Trophoblast cell (in vitro differentiated cells and primary cell): Measurements from ENCODE around the gene USP47.
A peak's percentile ranks its signal among the peaks of the same experiment; 100 is the strongest.

ENCODE experiments used
- DNase-seq, 2 donors: peaks; one replicate each; pipeline ENCODE4 v3.0.0-alpha.2; 2016
- H2AFZ ChIP-seq: 2 replicates; pipeline ENCODE4 v1.6.1; 2013; ENCODE audit warnings: low read length, moderate library complexity, mild to moderate bottlenecking; ENCODE audit not compliant: insufficient read depth, poor library complexity
- H2AK5ac ChIP-seq: 2 replicates; pipeline ENCODE4 v1.6.1; 2013; ENCODE audit warnings: mild to moderate bottlenecking, low read length
- H2BK120ac ChIP-seq: 2 replicates; pipeline ENCODE4 v1.6.1; 2013; ENCODE audit warnings: low read length, mild to moderate bottlenecking, moderate library complexity; ENCODE audit not compliant: insufficient read depth, poor library complexity
- H2BK12ac ChIP-seq: 2 replicates; pipeline ENCODE4 v1.6.1; 2013; ENCODE audit warnings: mild to moderate bottlenecking, low read length, moderate library complexity
- H2BK5ac ChIP-seq: 2 replicates; pipeline ENCODE4 v1.6.1; 2013; ENCODE audit warnings: low read length, low read depth, moderate library complexity, mild to moderate bottlenecking; ENCODE audit not compliant: poor library complexity
- H3K14ac ChIP-seq: 2 replicates; pipeline ENCODE4 v1.6.1; 2013; ENCODE audit warnings: mild to moderate bottlenecking, low read length
- H3K18ac ChIP-seq: 2 replicates; pipeline ENCODE4 v1.6.1; 2013; ENCODE audit warnings: mild to moderate bottlenecking, low read length
- H3K23ac ChIP-seq: 2 replicates; pipeline ENCODE4 v1.6.1; 2013; ENCODE audit warnings: low read length
- H3K27ac ChIP-seq: 2 replicates; pipeline ENCODE4 v1.5.1; 2013; ENCODE audit warnings: low read depth, mild to moderate bottlenecking, inconsistent platforms, low read length, moderate library complexity
- H3K27me3 ChIP-seq: 2 replicates; pipeline ENCODE4 v1.6.1; 2013; ENCODE audit warnings: inconsistent platforms, mild to moderate bottlenecking, low read length, moderate library complexity; ENCODE audit not compliant: insufficient read depth
- H3K36me3 ChIP-seq, 2 experiments: 1 replicate in 1 of 2; 2 replicates in 1 of 2; pipeline ENCODE4 v1.6.1; 2013; ENCODE audit warnings: low read length in 2 of 2, mild to moderate bottlenecking in 2 of 2, moderate library complexity in 1 of 2; ENCODE audit not compliant: insufficient read depth in 2 of 2, control insufficient read depth in 1 of 2
- H3K4ac ChIP-seq: 2 replicates; pipeline ENCODE4 v1.6.1; 2013; ENCODE audit warnings: low read depth, mild to moderate bottlenecking, low read length, moderate library complexity
- H3K4me1 ChIP-seq, 2 experiments: 1 replicate in 1 of 2; 2 replicates in 1 of 2; pipeline ENCODE4 v1.6.1; 2013; ENCODE audit warnings: low read length in 2 of 2, mild to moderate bottlenecking in 2 of 2, moderate library complexity in 1 of 2; ENCODE audit not compliant: insufficient read depth in 2 of 2, control insufficient read depth in 1 of 2
- H3K4me2 ChIP-seq: 2 replicates; pipeline ENCODE4 v1.6.1; 2013; ENCODE audit warnings: inconsistent platforms, mild to moderate bottlenecking, low read length, moderate library complexity
- H3K4me3 ChIP-seq: 2 replicates; pipeline ENCODE4 v1.5.1; 2013; ENCODE audit warnings: mild to moderate bottlenecking, low read depth, low read length, inconsistent platforms
- H3K79me1 ChIP-seq: one replicate; pipeline ENCODE4 v1.6.1; 2013; ENCODE audit warnings: low read length
- H3K79me2 ChIP-seq: 2 replicates; pipeline ENCODE4 v1.6.1; 2013; ENCODE audit warnings: low read length, mild to moderate bottlenecking; ENCODE audit not compliant: control insufficient read depth, insufficient read depth, poor library complexity
- H3K9ac ChIP-seq: 2 replicates; pipeline ENCODE4 v1.6.1; 2013; ENCODE audit warnings: mild to moderate bottlenecking, low read length
- H3K9me3 ChIP-seq: 2 replicates; pipeline ENCODE4 v1.6.1; 2013; ENCODE audit warnings: low read depth, mild to moderate bottlenecking, control low read depth, inconsistent platforms, low read length; ENCODE audit not compliant: insufficient read depth
- H4K12ac ChIP-seq: 2 replicates; pipeline ENCODE4 v1.6.1; 2013; ENCODE audit warnings: low read depth, mild to moderate bottlenecking, low read length, moderate library complexity
- H4K8ac ChIP-seq: 2 replicates; pipeline ENCODE4 v1.6.1; 2013; ENCODE audit warnings: low read depth, mild to moderate bottlenecking, low read length, moderate library complexity
- H4K91ac ChIP-seq: one replicate; pipeline ENCODE4 v1.6.1; 2013; ENCODE audit warnings: low read depth, mild to moderate bottlenecking, low read length, moderate library complexity
- WGBS: extraction: QIAGEN DNeasy Blood & Tissue Kit; methylation state at CpG from one replicate; pipeline ENCODE4 v1.1.7; 2013; ENCODE audit warnings: missing lambda C conversion rate; ENCODE audit not compliant: insufficient read length, insufficient coverage; ENCODE audit errors: extremely low coverage; 5-methylcytosine and 5-hydroxymethylcytosine counted together

USP47 gene

DNA sequence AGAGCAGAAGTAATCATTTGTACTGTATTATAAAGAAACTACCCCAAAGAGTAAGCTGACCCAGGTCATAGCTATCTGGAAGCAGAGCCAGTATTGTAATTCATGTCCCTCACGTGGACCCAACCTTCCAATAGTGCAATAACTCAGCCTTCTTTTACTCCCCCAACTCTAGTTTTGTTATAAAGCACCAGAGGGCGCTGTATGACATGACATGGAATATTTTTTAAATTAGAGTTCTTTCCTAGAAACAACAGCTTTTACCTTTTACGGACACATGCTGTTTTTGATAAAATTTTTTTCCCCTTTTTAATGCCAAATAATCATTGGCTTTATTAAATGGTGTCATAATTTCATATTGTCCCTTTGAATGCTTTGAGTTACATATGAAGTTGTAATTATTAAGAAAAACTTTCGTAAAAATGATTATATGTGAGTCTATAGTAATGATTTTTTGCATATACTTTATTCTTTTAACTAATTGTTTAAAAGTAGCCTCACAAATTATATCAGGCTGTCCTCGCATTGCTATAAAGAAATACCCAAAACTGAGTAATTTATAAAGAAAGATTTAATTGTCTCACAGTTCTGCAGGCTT lies 89.8 kb downstream of the USP47 start:
- H4K8ac ChIP-seq, result no peak overlapping the region
- H2BK5ac ChIP-seq, result no peak overlapping the region
- H3K14ac ChIP-seq, result no peak overlapping the region
- no peaks in the 10 kb centered on the region for H3K4me1 ChIP-seq
- H4K91ac ChIP-seq, result no peak overlapping the region
- no peak overlapping the region for H2BK120ac ChIP-seq
- H2AK5ac ChIP-seq, result no peak overlapping the region
- H3K9ac ChIP-seq, result no peak overlapping the region
- no peak overlapping the region for H3K4ac ChIP-seq
- no CpG with 5 or more reads among the region's 5 CpGs for WGBS
- no peak overlapping the region for H3K23ac ChIP-seq
- H2AFZ ChIP-seq, result no peak overlapping the region
- no peaks in the 10 kb centered on the region for H3K79me1 ChIP-seq
- peak; percentile 23 to 81 for DNase-seq
- H3K27me3 ChIP-seq, result no peaks in the 10 kb centered on the region
- H3K4me3 ChIP-seq, result no peak overlapping the region
- H2BK12ac ChIP-seq, result no peak overlapping the region
- H4K12ac ChIP-seq, result no peak overlapping the region
- no peak overlapping the region for H3K27ac ChIP-seq
- H3K79me2 ChIP-seq, result no peaks in the 10 kb centered on the region
- H3K18ac ChIP-seq, result no peak overlapping the region
- H3K4me2 ChIP-seq, result no peak overlapping the region
- H3K36me3 ChIP-seq, result peaks cover 3 to 5% of the 10 kb centered on the region in 2 experiments
- H3K9me3 ChIP-seq, result no peaks in the 10 kb centered on the region

DNA sequence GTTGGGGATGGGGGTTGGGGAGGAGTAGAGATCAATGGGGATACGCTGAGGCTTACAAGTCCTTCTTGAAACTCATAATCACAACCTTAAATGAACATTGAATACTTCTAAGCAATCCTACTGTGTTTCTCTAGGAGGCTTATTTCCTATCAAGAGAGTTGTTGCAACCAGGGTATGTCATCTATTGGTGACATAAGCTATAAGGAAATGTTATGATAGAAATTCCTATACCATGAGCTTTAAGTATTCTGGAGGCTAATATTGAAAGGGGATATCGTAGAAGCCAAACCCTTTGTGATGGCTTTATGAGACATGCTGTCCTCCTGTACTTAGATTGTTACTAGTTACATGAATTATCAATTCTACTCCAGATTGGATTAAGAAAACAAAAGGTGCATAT lies 93.8 kb downstream of the USP47 start:
- Histone ChIP-seq H3K79me1 (no peaks in the 10 kb centered on the region), H3K14ac (no peak overlapping the region), H3K79me2 (no peaks in the 10 kb centered on the region), H3K4me3 (no peak overlapping the region), H4K8ac (no peak overlapping the region), H3K18ac (no peak overlapping the region), H3K36me3 (peaks cover 3 to 5% of the 10 kb centered on the region in 2 experiments), H2BK120ac (no peak overlapping the region), H4K12ac (no peak overlapping the region), H2AFZ (no peak overlapping the region), H3K9ac (no peak overlapping the region), H2BK5ac (no peak overlapping the region), H2BK12ac (no peak overlapping the region), H3K23ac (no peak overlapping the region), H3K4ac (no peak overlapping the region), H4K91ac (no peak overlapping the region), H3K27ac (no peak overlapping the region), H3K9me3 (no peaks in the 10 kb centered on the region), H3K4me1 (peaks cover 0 to 2% of the 10 kb centered on the region in 2 experiments), H3K27me3 (no peaks in the 10 kb centered on the region), H3K4me2 (no peak overlapping the region), H2AK5ac (no peak overlapping the region)
- no CpG with 5 or more reads among the region's 2 CpGs for WGBS
- DNase-seq, result no peak

DNA sequence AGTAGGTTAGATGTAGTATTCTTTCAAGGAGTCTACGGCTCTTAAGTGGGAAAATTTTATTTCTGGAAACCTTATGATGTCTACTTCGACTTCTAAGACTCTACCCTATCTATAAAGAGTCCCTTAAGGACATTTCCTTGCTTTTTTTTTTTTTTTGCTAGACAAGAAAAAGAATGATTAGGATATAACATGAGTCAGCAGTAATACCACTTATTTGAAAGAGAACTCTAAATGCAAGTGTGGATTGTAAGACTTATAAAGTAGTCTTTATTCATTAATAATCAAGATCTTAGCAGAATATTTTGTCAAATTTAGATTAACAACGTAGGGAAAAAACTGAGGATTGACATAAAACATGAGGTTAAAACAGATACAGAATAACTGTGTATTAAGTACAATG lies 95.7 kb downstream of the USP47 start:
- Histone ChIP-seq H3K9me3 (no peaks in the 10 kb centered on the region), H3K18ac (no peak overlapping the region), H2AK5ac (no peak overlapping the region), H4K8ac (no peak overlapping the region), H3K23ac (no peak overlapping the region), H2BK5ac (no peak overlapping the region), H3K4me3 (no peak overlapping the region), H3K4ac (no peak overlapping the region), H3K27me3 (no peaks in the 10 kb centered on the region), H3K36me3 (peaks cover 0 to 5% of the 10 kb centered on the region in 2 experiments), H3K14ac (no peak overlapping the region), H2BK12ac (no peak overlapping the region), H3K79me1 (no peaks in the 10 kb centered on the region), H2AFZ (no peak overlapping the region), H4K12ac (no peak overlapping the region), H3K4me1 (peaks cover 0 to 2% of the 10 kb centered on the region in 2 experiments), H2BK120ac (no peak overlapping the region), H3K79me2 (no peaks in the 10 kb centered on the region), H3K9ac (no peak overlapping the region), H3K4me2 (no peak overlapping the region), H4K91ac (no peak overlapping the region), H3K27ac (no peak overlapping the region)
- WGBS, result no CpG with 5 or more reads among the region's 3 CpGs
- DNase-seq, result no peak

DNA sequence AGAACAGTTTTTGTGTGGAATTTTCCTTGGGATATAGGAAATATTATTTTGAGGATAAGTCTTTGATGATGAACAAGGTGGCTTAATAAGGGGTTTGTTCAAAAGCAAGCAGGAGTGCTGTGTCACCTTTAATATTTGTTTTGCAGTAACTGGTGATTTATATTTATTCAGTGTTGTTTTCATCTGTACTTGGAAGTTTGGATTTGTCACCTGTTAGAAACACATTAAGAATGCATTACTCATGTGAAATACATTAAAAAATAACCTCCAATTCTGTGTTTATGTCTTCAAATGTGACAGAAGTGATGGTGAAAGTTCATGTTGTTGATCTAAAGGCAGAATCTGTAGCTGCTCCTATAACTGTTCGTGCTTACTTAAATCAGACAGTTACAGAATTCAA lies 96.2 kb downstream of the USP47 start:
- Histone ChIP-seq H3K79me2 (no peaks in the 10 kb centered on the region), H3K79me1 (no peaks in the 10 kb centered on the region), H3K9me3 (no peaks in the 10 kb centered on the region), H2AFZ (no peak overlapping the region), H3K14ac (no peak overlapping the region), H4K12ac (no peak overlapping the region), H3K9ac (no peak overlapping the region), H3K4ac (no peak overlapping the region), H2BK120ac (no peak overlapping the region), H3K4me1 (peaks cover 0 to 2% of the 10 kb centered on the region in 2 experiments), H3K4me3 (no peak overlapping the region), H3K4me2 (no peak overlapping the region), H2BK12ac (no peak overlapping the region), H4K91ac (no peak overlapping the region), H3K27ac (no peak overlapping the region), H2BK5ac (no peak overlapping the region), H3K18ac (no peak overlapping the region), H3K36me3 (peaks cover 0 to 8% of the 10 kb centered on the region in 2 experiments), H2AK5ac (no peak overlapping the region), H3K27me3 (no peaks in the 10 kb centered on the region), H3K23ac (no peak overlapping the region), H4K8ac (no peak overlapping the region)
- whole genome bisulfite sequencing, result no CpG with 5 or more reads among the region's 1 CpG
- no peak for DNase-seq
